Measurements from ENCODE around the gene CPZ.
A peak's percentile ranks its signal among the peaks of the same experiment; 100 is the strongest.

DNA sequence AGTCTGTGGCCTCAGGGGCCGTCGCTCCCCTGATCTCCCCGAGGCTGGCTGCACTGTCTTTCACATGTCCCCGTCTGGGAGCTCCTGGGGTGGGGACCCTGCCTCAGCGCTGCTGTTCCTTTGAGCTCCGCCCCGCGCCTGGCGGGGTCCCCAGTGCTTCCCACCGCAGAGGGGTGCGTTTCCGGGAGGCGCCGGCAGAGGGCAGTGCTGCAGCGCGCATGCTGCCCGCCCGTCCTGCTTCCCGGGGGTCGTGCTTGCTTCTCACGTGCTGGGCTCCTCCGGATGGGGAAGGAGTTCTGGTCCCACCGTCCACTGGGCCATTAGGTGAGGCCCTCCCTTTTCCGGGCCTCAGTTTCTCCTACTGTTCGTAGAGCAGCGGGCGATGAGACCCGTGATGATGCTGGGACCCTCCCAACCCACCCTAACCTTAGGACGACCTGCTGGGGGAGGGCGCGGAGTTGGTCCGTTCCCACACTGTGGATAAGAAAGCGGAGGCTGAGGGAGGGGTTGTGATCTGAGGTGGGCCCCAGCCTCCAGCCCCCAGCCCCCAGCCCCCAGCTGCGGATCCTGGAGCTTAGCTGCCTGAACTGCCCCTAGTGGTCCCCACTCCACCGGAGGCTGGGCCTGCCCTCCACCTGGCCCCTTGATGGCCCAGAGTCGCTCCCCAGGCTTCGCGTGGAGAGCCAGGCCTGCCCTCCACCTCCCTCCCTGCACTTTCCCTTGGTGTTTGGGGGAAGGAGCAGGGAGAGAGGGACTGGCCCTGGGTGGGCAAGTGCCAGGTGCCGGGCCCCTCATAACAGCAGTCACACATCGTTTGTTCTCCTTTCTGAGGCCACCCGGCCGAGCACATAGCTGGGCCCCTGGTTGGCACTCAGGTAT lies 15.3 kb downstream of the CPZ start:
- TF ChIP-seq, protein P1, sequence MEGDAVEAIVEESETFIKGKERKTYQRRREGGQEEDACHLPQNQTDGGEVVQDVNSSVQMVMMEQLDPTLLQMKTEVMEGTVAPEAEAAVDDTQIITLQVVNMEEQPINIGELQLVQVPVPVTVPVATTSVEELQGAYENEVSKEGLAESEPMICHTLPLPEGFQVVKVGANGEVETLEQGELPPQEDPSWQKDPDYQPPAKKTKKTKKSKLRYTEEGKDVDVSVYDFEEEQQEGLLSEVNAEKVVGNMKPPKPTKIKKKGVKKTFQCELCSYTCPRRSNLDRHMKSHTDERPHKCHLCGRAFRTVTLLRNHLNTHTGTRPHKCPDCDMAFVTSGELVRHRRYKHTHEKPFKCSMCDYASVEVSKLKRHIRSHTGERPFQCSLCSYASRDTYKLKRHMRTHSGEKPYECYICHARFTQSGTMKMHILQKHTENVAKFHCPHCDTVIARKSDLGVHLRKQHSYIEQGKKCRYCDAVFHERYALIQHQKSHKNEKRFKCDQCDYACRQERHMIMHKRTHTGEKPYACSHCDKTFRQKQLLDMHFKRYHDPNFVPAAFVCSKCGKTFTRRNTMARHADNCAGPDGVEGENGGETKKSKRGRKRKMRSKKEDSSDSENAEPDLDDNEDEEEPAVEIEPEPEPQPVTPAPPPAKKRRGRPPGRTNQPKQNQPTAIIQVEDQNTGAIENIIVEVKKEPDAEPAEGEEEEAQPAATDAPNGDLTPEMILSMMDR (IDR thresholded peaks at IDR 0.05; ENCODE audit: low read length): peak; percentile 63; the same call in 1 of the 2 replicates
- no peak for TF ChIP-seq EZH2 (IDR thresholded peaks at IDR 0.05; ENCODE audit: borderline replicate concordance, low read length)

Data from OCI-LY1 (cell line).